ENCODE measurements around the gene TMEM43.

TMEM43 gene

GRCh38 chr3:14179114-14179465 lies 54.2 kb downstream of the TMEM43 start:
- DNase-seq = no peak

GRCh38 chr3:14179795-14180194 lies 54.9 kb downstream of the TMEM43 start:
- no peak for DNase-seq

GRCh38 chr3:14181253-14181652 lies 56.4 kb downstream of the TMEM43 start:
- DNase-seq = no peak

- no peak for DNase-seq
Observed at GRCh38 chr3:14183015-14183577, 58.2 kb downstream of the TMEM43 start.

GRCh38 chr3:14186854-14187458 lies 62.1 kb downstream of the TMEM43 start:
- no peak for DNase-seq

GRCh38 chr3:14188041-14188754 lies 63.3 kb downstream of the TMEM43 start:
- DNase-seq = no peak
